HepG2 (cell line): ENCODE results near the gene CEP44. TPM values are rescaled to one million over a fixed set of nuclear protein-coding genes. Genes with fewer than 3 reads are reported as not detected.

Experiments
- ATAC-seq: fragments of 200-7000 bp; cut with Tn5 transposase; 3 replicates; pipeline ENCODE4 v1.9.1; 2020; ENCODE audit warnings: mild to moderate bottlenecking, moderate library complexity
- BruUV-seq: library from RNA; stranded (reverse); fragments of 400-500 nt; replicated peaks from 2 replicates; lab custom pipeline; 2021; lab: Mats Ljungman, UMichigan
- CTCF ChIA-PET: fragments of 300-600 bp; formaldehyde crosslinking; extraction: SDS; loops from one replicate; lab custom pipeline; 2021; ENCODE audit warnings: low total read pairs, inconsistent platforms, low intra/inter-chr PET ratio; lab: Yijun Ruan, JAX
- POLR2A ChIA-PET: fragments of 350-600 bp; sonication (Branson Sonifier 250); formaldehyde crosslinking; loops from one replicate; lab custom pipeline; 2020; ENCODE audit warnings: antibody characterized with exemption, inconsistent platforms; lab: Yijun Ruan, JAX
- DNase-seq: peaks from one replicate; pipeline ENCODE4 v3.0.0-alpha.2; 2015; ENCODE audit warnings: low spot score
- FAIRE-seq: peaks from 3 replicates; lab custom pipeline; 2011; peaks lifted over from hg19 to GRCh38; lab: Jason Lieb, UNC
- H2AFZ ChIP-seq: one replicate; pipeline ENCODE4 v1.6.1; 2011; ENCODE audit warnings: low read length, inconsistent platforms
- H3K27ac ChIP-seq: fragments of 300-600 bp; 3 replicates; pipeline ENCODE4 v1.8.0; 2011; ENCODE audit warnings: mixed run types, mild to moderate bottlenecking, mixed read lengths, low read length, inconsistent platforms; ENCODE audit not compliant: insufficient read depth; ENCODE audit errors: extremely low read length
- H3K27me3 ChIP-seq, 2 experiments: fragments of 200-600 bp in 1 of 2; 2 replicates in 1 of 2; 3 replicates in 1 of 2; pipeline versions ENCODE4 v1.6.0 to v1.8.0; 2011; ENCODE audit warnings: low read length in 2 of 2, mild to moderate bottlenecking in 2 of 2, moderate library complexity in 2 of 2, inconsistent platforms in 1 of 2; ENCODE audit not compliant: insufficient read depth in 2 of 2, control insufficient read depth in 1 of 2
- H3K36me3 ChIP-seq, 2 experiments: fragments of 200-600 bp in 1 of 2; replicated peaks in 1 of 2; 2 replicates in 1 of 2; 3 replicates in 1 of 2; pipeline versions ENCODE4 v1.5.1 to v1.8.0; 2011; ENCODE audit warnings: low read length in 2 of 2, inconsistent platforms in 1 of 2; ENCODE audit not compliant: insufficient read depth in 2 of 2, control insufficient read depth in 1 of 2
- H3K4me1 ChIP-seq: 2 replicates; pipeline ENCODE4 v1.5.1; 2012; ENCODE audit warnings: low read length, inconsistent platforms; ENCODE audit not compliant: insufficient read depth
- H3K4me2 ChIP-seq: 2 replicates; pipeline ENCODE4 v1.6.0; 2011; ENCODE audit warnings: low read depth, low read length, inconsistent platforms
- H3K4me3 ChIP-seq, 3 experiments: fragments of 200-600 bp in 1 of 3; sonication (generic), shearing (Covaris generic) in 1 of 3; replicated peaks in 1 of 3; 2 replicates each; pipeline ENCODE4 v1.5.1; 2011 to 2016; ENCODE audit warnings: low read length in 3 of 3, inconsistent platforms in 2 of 3, low read depth in 2 of 3, mild to moderate bottlenecking in 2 of 3, control low read depth in 1 of 3, mixed read lengths in 1 of 3; ENCODE audit not compliant: insufficient read depth in 1 of 3
- H3K79me2 ChIP-seq: one replicate; pipeline ENCODE4 v1.6.1; 2011; ENCODE audit warnings: low read length, inconsistent platforms; ENCODE audit not compliant: insufficient read depth
- H3K9ac ChIP-seq: 2 replicates; pipeline ENCODE4 v1.6.0; 2011; ENCODE audit warnings: mild to moderate bottlenecking, low read depth, low read length, inconsistent platforms; ENCODE audit not compliant: insufficient read depth
- H3K9me3 ChIP-seq: 2 replicates; pipeline ENCODE4 v1.5.1; 2012; ENCODE audit warnings: mild to moderate bottlenecking, low read length
- H4K20me1 ChIP-seq: 2 replicates; pipeline ENCODE4 v1.6.0; 2011; ENCODE audit warnings: inconsistent platforms, mild to moderate bottlenecking, low read length, moderate library complexity; ENCODE audit not compliant: insufficient read depth
- CBX1 ChIP-seq: IDR thresholded peaks from one replicate; pipeline ENCODE4 v1.6.1; 2016; ENCODE audit warnings: antibody characterized with exemption, low read depth
- GABPA ChIP-seq, 2 experiments: IDR thresholded peaks; 2 replicates each; pipeline ENCODE4 v1.6.1; 2011 to 2016; ENCODE audit warnings: low read depth in 2 of 2, low read length in 1 of 2, missing biosample characterization in 1 of 2, missing genetic modification characterization in 1 of 2
- GATA4 ChIP-seq: sonication (generic); IDR thresholded peaks from 2 replicates; pipeline ENCODE4 v1.6.1; 2016; ENCODE audit warnings: antibody characterized with exemption, low read depth, borderline replicate concordance
- GATAD2A ChIP-seq: IDR thresholded peaks from 2 replicates; pipeline ENCODE4 v1.6.1; 2016
- HDAC1 ChIP-seq: sonication (generic); formaldehyde crosslinking; IDR thresholded peaks from 2 replicates; pipeline ENCODE4 v1.5.1; 2020; ENCODE audit warnings: mild to moderate bottlenecking, missing genetic modification reagents
- HMG20A ChIP-seq: IDR thresholded peaks from 2 replicates; pipeline ENCODE4 v1.6.1; 2016; ENCODE audit warnings: borderline replicate concordance
- HNRNPK ChIP-seq: fragments of 200-400 bp; formaldehyde crosslinking; IDR thresholded peaks from 2 replicates; pipeline ENCODE4 v1.6.1; 2018; ENCODE audit warnings: low read length, low read depth, moderate library complexity, mild to moderate bottlenecking; ENCODE audit not compliant: poor library complexity, severe bottlenecking
- JARID2 ChIP-seq: sonication (generic); formaldehyde crosslinking; IDR thresholded peaks from 2 replicates; pipeline ENCODE4 v1.8.1; 2023; ENCODE audit warnings: missing genetic modification reagents, inconsistent platforms; ENCODE audit not compliant: insufficient replicate concordance
- KLF11 ChIP-seq: IDR thresholded peaks from 2 replicates; pipeline ENCODE4 v1.6.1; 2016; ENCODE audit warnings: missing compliant biosample characterization
- NFKB2 ChIP-seq: sonication (generic); formaldehyde crosslinking; IDR thresholded peaks from 2 replicates; pipeline ENCODE4 v1.4.0; 2020; ENCODE audit warnings: missing genetic modification reagents, borderline replicate concordance
- RAD51 ChIP-seq: fragments of 450-650 bp; IDR thresholded peaks from 2 replicates; pipeline ENCODE4 v1.6.1; 2016; ENCODE audit warnings: borderline replicate concordance
- TBP ChIP-seq: sonication (generic); formaldehyde crosslinking; IDR thresholded peaks from 2 replicates; pipeline ENCODE4 v1.5.0; 2020; ENCODE audit warnings: missing genetic modification reagents
- ZBTB8A ChIP-seq: sonication (generic); formaldehyde crosslinking; IDR thresholded peaks from 2 replicates; pipeline ENCODE4 v1.4.0; 2020; ENCODE audit warnings: mild to moderate bottlenecking, low read depth, missing genetic modification reagents, borderline replicate concordance
- ZNF225 ChIP-seq: sonication (generic); formaldehyde crosslinking; IDR thresholded peaks from 2 replicates; pipeline ENCODE4 v1.4.0; 2020; ENCODE audit warnings: mild to moderate bottlenecking, missing genetic modification reagents
- ZNF335 ChIP-seq: sonication (generic); formaldehyde crosslinking; IDR thresholded peaks from 2 replicates; pipeline ENCODE4 v1.4.0; 2020; ENCODE audit warnings: missing genetic modification reagents
- ZNF367 ChIP-seq: sonication (generic); formaldehyde crosslinking; IDR thresholded peaks from 2 replicates; pipeline ENCODE4 v1.4.0; 2020; ENCODE audit warnings: missing genetic modification reagents, borderline replicate concordance
- ZNF430 ChIP-seq: sonication (generic); formaldehyde crosslinking; IDR thresholded peaks from 2 replicates; pipeline ENCODE4 v1.9.0; 2021; ENCODE audit warnings: mild to moderate bottlenecking, missing genetic modification reagents
- ZNF547 ChIP-seq: sonication (generic); formaldehyde crosslinking; IDR thresholded peaks from 2 replicates; pipeline ENCODE4 v1.5.1; 2020; ENCODE audit warnings: mild to moderate bottlenecking, missing genetic modification reagents
- ZNF569 ChIP-seq: sonication (generic); formaldehyde crosslinking; IDR thresholded peaks from 2 replicates; pipeline ENCODE4 v1.5.0; 2020; ENCODE audit warnings: mild to moderate bottlenecking, missing genetic modification reagents, moderate library complexity, borderline replicate concordance
- ZNF776 ChIP-seq: sonication (generic); formaldehyde crosslinking; IDR thresholded peaks from 2 replicates; pipeline ENCODE4 v1.4.0; 2020; ENCODE audit warnings: mild to moderate bottlenecking, missing genetic modification reagents
- WGBS: methylation state at CpG from one replicate; pipeline ENCODE4 v1.1.6; 2017; ENCODE audit warnings: low lambda C conversion rate; 5-methylcytosine and 5-hydroxymethylcytosine counted together
- in situ Hi-C: cut with HindIII; loops from 2 replicates; pipeline ENCODE4 v1.10.0; 2017; ENCODE audit warnings: low pct_unique_long_range_greater_than_20kb; ENCODE audit not compliant: extremely low pct_ligation_motif_present
- intact Hi-C: fragments of 100-400 bp; cut with micrococcal nuclease; formaldehyde crosslinking; loops from one replicate; pipeline ENCODE4 v1.10.0; 2022; ENCODE audit not compliant: unreplicated experiment
- polyA plus RNA-seq, 8 experiments: library from polyadenylated mRNA; depleted of rRNA in 3 of 8; stranded (reverse) in 7 of 8; unstranded in 1 of 8; fragments of >200 nt; fragmentation: Illumina TruSeq in 4 of 8; extraction: Trizol in 4 of 8; gene quantifications; 2 replicates each; pipeline versions ENCODE4 v1.2.1 to v1.2.3, GENCODE V29; 2011 to 2016; ENCODE audit warnings: low read depth in 4 of 8, missing spikeins in 1 of 8, mixed read lengths in 1 of 8; ENCODE audit not compliant: insufficient read depth in 1 of 8
- total RNA-seq, 5 experiments: library from RNA; depleted of rRNA; stranded (reverse); fragments of >200 nt; fragmentation: Illumina TruSeq; extraction: Trizol; gene quantifications; 2 replicates each; pipeline ENCODE4 v1.2.3, GENCODE V29; 2016; ENCODE audit warnings: low read depth in 1 of 5
- TF ChIP-seq, protein P1 (sequence below): fragments of 450-650 bp; IDR thresholded peaks from 2 replicates; pipeline ENCODE4 v1.6.1; 2017; ENCODE audit warnings: mild to moderate bottlenecking
- TF ChIP-seq, protein P2 (sequence below): IDR thresholded peaks from 2 replicates; pipeline ENCODE4 v1.6.1; 2016; ENCODE audit warnings: mild to moderate bottlenecking, missing biosample characterization, missing genetic modification reagents
- TF ChIP-seq, protein P3 (sequence below): sonication (generic); formaldehyde crosslinking; IDR thresholded peaks from 2 replicates; pipeline ENCODE4 v1.5.1; 2020; ENCODE audit warnings: missing genetic modification reagents, mild to moderate bottlenecking, borderline replicate concordance

Gene CEP44
- total and polyA plus RNA-seq, 2 of the 13 experiments (the other 11 are each of a cell fraction or from before 2014, with no cell fraction given), result 5.5 to 11.9 TPM

DNA sequence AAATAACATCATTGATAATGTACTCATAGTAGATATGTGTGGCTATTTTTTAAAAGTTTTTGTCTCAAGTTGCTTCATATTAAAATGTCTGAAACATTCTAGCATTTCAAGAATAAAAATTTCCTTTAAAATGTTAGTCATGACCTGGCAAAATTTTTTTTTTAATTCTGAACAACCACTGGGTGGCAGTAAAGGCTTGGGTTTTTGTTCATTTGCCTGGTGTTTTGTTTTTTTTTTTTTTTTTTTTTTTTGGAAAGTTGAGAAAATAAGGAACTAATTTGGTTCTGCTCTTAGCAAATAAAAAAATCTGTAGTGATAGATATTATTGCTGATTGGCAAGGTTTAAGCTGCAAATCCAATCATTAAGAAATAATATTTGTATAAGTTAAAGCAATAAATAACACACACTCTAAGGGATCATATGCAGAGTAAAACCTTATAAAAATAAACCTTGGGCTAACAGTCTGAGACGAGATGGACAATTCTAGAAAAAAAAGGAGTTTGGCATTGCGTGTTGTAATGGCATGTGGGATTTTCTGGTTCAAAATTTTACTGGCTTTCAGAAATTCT, 81.4 kb downstream of the CEP44 start (continued):
- TF ChIP-seq HDAC1 (CRISPR knock-in tag) (no peak), GATAD2A (no peak), RAD51 (no peak), JARID2 (CRISPR knock-in tag) (no peak)
- TF ChIP-seq, protein P1, sequence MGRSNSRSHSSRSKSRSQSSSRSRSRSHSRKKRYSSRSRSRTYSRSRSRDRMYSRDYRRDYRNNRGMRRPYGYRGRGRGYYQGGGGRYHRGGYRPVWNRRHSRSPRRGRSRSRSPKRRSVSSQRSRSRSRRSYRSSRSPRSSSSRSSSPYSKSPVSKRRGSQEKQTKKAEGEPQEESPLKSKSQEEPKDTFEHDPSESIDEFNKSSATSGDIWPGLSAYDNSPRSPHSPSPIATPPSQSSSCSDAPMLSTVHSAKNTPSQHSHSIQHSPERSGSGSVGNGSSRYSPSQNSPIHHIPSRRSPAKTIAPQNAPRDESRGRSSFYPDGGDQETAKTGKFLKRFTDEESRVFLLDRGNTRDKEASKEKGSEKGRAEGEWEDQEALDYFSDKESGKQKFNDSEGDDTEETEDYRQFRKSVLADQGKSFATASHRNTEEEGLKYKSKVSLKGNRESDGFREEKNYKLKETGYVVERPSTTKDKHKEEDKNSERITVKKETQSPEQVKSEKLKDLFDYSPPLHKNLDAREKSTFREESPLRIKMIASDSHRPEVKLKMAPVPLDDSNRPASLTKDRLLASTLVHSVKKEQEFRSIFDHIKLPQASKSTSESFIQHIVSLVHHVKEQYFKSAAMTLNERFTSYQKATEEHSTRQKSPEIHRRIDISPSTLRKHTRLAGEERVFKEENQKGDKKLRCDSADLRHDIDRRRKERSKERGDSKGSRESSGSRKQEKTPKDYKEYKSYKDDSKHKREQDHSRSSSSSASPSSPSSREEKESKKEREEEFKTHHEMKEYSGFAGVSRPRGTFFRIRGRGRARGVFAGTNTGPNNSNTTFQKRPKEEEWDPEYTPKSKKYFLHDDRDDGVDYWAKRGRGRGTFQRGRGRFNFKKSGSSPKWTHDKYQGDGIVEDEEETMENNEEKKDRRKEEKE, result no peak

DNA sequence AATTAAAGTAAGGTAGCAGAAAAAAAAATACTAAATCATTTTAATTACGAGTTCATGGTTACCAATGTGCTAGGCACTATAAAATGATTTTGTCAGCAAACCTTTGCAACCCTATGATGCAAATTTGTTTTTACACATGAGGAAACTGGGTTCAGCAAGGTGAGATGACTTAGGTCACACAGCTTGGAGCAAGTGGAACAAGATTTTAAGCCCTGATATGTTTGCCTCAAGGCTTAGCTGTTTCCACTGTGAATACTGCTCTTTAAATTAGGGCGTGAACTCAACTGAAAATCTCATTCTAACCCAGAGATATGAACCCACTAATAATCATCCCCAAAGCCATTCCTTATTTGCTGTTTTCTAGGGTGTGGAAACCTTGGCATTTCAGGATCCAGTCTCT, 86.3 kb downstream of the CEP44 start:
- no TSS peak for BruUV-seq
- DNase-seq (no peak), FAIRE-seq (no peak), ATAC-seq (no peak)
- H4K20me1 ChIP-seq, result no peaks in the 10 kb centered on the region
- H2AFZ ChIP-seq, result no peak overlapping the region
- H3K9ac ChIP-seq, result no peak overlapping the region
- H3K36me3 ChIP-seq, result no peaks in the 10 kb centered on the region
- no peaks in the 10 kb centered on the region for H3K4me1 ChIP-seq
- no peak for TF ChIP-seq NFKB2
- no peak for TF ChIP-seq ZNF367 (CRISPR knock-in tag)
- no peak for TF ChIP-seq ZNF225 (CRISPR knock-in tag)
- TF ChIP-seq, protein P2, sequence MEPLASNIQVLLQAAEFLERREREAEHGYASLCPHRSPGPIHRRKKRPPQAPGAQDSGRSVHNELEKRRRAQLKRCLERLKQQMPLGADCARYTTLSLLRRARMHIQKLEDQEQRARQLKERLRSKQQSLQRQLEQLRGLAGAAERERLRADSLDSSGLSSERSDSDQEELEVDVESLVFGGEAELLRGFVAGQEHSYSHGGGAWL (CRISPR knock-in tag), result no peak
- no peak for TF ChIP-seq GABPA (IDR thresholded peaks at IDR 0.05; ENCODE audit: low read depth, low read length)
- no peak for TF ChIP-seq GABPA (CRISPR knock-in tag; IDR thresholded peaks at IDR 0.05; ENCODE audit: low read depth)
- no peak for TF ChIP-seq ZNF430 (CRISPR knock-in tag)
- TF ChIP-seq HNRNPK, result no peak
- TF ChIP-seq CBX1, result no peak
- TF ChIP-seq GATA4, result no peak
- TF ChIP-seq TBP, result no peak
- no peak for TF ChIP-seq ZNF547 (CRISPR knock-in tag)
- TF ChIP-seq ZNF335 (CRISPR knock-in tag), result no peak
- TF ChIP-seq ZBTB8A (CRISPR knock-in tag), result no peak
- TF ChIP-seq ZNF776 (CRISPR knock-in tag), result no peak
- no peak for TF ChIP-seq ZNF569 (CRISPR knock-in tag)
- TF ChIP-seq, protein P3, sequence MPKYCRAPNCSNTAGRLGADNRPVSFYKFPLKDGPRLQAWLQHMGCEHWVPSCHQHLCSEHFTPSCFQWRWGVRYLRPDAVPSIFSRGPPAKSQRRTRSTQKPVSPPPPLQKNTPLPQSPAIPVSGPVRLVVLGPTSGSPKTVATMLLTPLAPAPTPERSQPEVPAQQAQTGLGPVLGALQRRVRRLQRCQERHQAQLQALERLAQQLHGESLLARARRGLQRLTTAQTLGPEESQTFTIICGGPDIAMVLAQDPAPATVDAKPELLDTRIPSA (CRISPR knock-in tag), result no peak
- no peak for TF ChIP-seq HMG20A (CRISPR knock-in tag)
- TF ChIP-seq KLF11, result no peak
- no peaks in the 10 kb centered on the region for H3K27me3 ChIP-seq
- ChIA-PET CTCF (no interaction called here), POLR2A (no interaction called here)
- intact Hi-C loops (loop anchor here (10.0 kb wide), 1 partner anchor 1165 kb away; no protein-coding TSS in a partner anchor), in situ Hi-C loops (loop anchor here (5.0 kb wide), 1 partner anchor 262 kb away; no protein-coding TSS in a partner anchor)
- no peak overlapping the region for H3K27ac ChIP-seq
- no peaks in the 10 kb centered on the region for H3K9me3 ChIP-seq
- H3K79me2 ChIP-seq, result no peaks in the 10 kb centered on the region
- no peak overlapping the region for H3K4me3 ChIP-seq
- H3K4me2 ChIP-seq, result no peak overlapping the region
- WGBS, result 3% methylated on average over 2 of the region's 2 CpGs
